Choroid plexus epithelial cell (primary cell): ENCODE results near the gene IMP4.
A peak's percentile ranks its signal among the peaks of the same experiment; 100 is the strongest.

Source experiments
- DNase-seq: peaks from one replicate; pipeline ENCODE4 v3.0.0-alpha.2; 2010; ENCODE audit warnings: low read depth
- H3K4me3 ChIP-seq: 2 replicates; pipeline ENCODE4 v1.5.1; 2011; ENCODE audit warnings: low read depth, mild to moderate bottlenecking, control low read depth, low read length, moderate library complexity
- TF ChIP-seq, protein P1 (sequence below): conservative IDR thresholded peaks from 2 replicates; pipeline ENCODE4 v1.5.1; 2011; ENCODE audit warnings: low read depth, mild to moderate bottlenecking, control low read depth, inconsistent platforms, low read length, moderate library complexity

Gene IMP4

DNA sequence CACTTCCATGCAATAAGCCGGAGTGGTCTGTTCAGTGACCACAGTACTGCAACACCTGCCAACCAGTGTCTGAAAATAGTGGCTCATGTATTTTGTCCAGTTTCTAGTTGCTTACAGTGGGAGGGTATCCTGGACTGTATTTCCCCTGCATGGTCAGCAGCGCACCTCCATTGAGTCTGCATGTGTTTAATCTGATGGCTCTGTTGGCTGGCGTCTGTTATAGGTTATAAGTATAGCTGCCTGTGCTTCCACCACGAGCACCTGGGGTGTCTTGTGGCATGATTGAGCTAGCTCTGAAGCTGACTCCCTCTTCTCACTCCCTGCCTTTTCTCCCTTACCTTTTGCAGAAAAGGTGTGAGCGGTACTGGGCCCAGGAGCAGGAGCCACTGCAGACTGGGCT, 26.1 kb downstream of the IMP4 start:
- DNase-seq = no peak
- TF ChIP-seq, protein P1, sequence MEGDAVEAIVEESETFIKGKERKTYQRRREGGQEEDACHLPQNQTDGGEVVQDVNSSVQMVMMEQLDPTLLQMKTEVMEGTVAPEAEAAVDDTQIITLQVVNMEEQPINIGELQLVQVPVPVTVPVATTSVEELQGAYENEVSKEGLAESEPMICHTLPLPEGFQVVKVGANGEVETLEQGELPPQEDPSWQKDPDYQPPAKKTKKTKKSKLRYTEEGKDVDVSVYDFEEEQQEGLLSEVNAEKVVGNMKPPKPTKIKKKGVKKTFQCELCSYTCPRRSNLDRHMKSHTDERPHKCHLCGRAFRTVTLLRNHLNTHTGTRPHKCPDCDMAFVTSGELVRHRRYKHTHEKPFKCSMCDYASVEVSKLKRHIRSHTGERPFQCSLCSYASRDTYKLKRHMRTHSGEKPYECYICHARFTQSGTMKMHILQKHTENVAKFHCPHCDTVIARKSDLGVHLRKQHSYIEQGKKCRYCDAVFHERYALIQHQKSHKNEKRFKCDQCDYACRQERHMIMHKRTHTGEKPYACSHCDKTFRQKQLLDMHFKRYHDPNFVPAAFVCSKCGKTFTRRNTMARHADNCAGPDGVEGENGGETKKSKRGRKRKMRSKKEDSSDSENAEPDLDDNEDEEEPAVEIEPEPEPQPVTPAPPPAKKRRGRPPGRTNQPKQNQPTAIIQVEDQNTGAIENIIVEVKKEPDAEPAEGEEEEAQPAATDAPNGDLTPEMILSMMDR = no peak
- no peak overlapping the region for H3K4me3 ChIP-seq

GRCh38 chr2:130369311-130369964, 26.7 kb downstream of the IMP4 start:
- TF ChIP-seq, protein P1 = no peak
- H3K4me3 ChIP-seq = no peak overlapping the region
- no peak for DNase-seq

DNA sequence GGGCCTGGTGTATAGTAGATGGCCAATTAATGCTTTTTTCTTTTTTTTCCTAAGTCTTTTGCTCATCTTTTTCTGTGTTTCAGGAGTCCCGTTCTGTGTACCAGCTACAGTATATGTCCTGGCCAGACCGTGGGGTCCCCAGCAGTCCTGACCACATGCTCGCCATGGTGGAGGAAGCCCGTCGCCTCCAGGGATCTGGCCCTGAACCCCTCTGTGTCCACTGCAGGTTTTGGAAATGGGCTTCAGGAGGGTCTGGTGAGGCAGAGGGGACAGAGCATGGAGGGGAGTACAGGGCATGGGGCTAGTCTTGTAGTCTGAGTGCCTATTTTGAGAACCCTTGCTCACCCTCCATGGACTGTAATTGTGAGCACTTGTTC, 27.3 kb downstream of the IMP4 start:
- TF ChIP-seq, protein P1 = no peak
- DNase-seq = no peak
- H3K4me3 ChIP-seq = no peak overlapping the region

DNA sequence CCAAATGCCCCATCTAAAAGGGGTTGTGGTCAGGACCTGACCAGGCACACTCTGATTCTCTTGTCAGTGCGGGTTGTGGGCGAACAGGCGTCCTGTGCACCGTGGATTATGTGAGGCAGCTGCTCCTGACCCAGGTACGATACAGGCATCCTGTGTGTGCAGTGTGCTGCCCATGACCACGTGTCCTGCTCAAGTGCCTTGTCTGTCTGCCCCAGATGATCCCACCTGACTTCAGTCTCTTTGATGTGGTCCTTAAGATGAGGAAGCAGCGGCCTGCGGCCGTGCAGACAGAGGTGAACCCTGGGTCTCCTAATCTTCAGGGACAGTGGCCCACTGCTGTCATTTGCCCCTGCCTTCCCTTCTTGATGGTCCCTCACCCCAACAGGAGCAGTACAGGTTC, 27.8 kb downstream of the IMP4 start:
- no peak for DNase-seq
- no peak overlapping the region for H3K4me3 ChIP-seq
- TF ChIP-seq, protein P1 = no peak

GRCh38 chr2:130371723-130372054, 29.0 kb downstream of the IMP4 start:
- TF ChIP-seq, protein P1 = no peak
- DNase-seq = peak; percentile 45
- H3K4me3 ChIP-seq = peak overlapping the region; percentile 87

DNA sequence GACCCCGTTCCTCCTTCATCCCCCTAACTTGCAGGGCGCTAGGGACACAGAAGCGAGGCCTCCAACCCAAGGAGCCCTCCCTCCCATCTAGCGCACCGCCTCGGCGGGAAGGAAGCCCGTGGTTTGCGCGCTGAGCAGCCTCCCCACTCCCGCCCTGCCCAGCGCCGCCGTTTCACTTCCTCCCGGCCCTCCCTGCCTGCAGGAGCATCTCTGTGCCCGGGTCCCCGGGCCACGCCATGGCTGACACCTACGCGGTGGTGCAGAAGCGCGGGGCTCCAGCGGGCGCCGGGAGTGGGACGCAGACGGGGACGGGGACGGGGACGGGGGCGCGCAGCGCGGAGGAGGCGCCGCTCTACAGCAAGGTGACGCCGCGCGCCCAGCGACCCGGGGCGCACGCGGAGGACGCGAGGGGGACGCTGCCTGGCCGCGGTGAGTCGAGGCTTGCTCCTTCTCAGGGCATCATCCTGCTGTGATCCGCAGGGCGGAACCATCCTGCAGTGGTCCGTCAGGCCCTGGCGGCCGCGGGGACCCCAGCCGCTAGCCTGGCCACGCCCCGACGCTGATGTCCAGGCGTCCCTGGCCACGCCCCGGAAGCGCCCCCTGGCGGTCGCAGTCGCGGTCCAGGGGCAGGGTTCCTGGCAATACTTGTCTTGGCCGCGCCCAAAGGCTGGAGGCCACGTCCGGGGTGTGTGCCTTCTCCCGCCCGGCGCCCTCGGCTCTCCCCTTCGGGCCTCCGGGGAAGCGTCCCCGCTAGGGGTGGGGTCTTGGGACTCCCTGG, 29.5 kb downstream of the IMP4 start:
- DNase-seq = peak; percentile 79
- peak overlapping the region; percentile 87 for H3K4me3 ChIP-seq
- TF ChIP-seq, protein P1 = peak; percentile 67
